Mammary epithelial cell (primary cell): Measurements from ENCODE around the gene MAB21L4.

Source experiments
- CTCF ChIP-seq, 2 donors: IDR thresholded peaks in 1 of 2; conservative IDR thresholded peaks in 1 of 2; 2 replicates each; pipeline ENCODE4 v1.5.1; 2011 to 2012; ENCODE audit warnings: inconsistent platforms in 2 of 2, low read length in 2 of 2, mild to moderate bottlenecking in 2 of 2, control low read depth in 1 of 2, low read depth in 1 of 2; ENCODE audit not compliant: insufficient read depth in 1 of 2; ENCODE audit errors: extremely low read depth in 1 of 2
- EZH2 ChIP-seq: IDR thresholded peaks from 2 replicates; pipeline ENCODE4 v1.6.1; 2012; ENCODE audit warnings: low read length, inconsistent platforms, borderline replicate concordance

- TF ChIP-seq CTCF (conservative IDR thresholded peaks at IDR 0.05 in 1 of 2, IDR thresholded peaks at IDR 0.05 in 1 of 2; ENCODE audit: extremely low read depth in 1 of 2, insufficient read depth in 1 of 2, low read depth in 1 of 2, low read length in 2 of 2) (no peak), EZH2 (no peak)
Observed at GRCh38 chr2:240906911-240907590, 11.1 kb upstream of the MAB21L4 start.
